Gastrocnemius medialis (tissue), 4 donors: Measurements from ENCODE around the gene GPC2. TPM values are rescaled to one million over a fixed set of nuclear protein-coding genes. Genes with fewer than 3 reads are reported as not detected.
A peak's percentile ranks its signal among the peaks of the same experiment; 100 is the strongest.
"Not testable (repeated sequence)": the region's sequence is repeated elsewhere in the genome, so short reads cannot be mapped to it uniquely, and the experiment has no call there.

Experiments
- ATAC-seq, 2 donors: fragments of 150-250 bp; one replicate each; pipeline ENCODE4 v1.9.1; 2016
- DNase-seq, 2 donors: peaks; one replicate each; pipeline ENCODE4 v3.0.0-alpha.2; 2019
- H3K27ac ChIP-seq, 4 donors: fragments of 200-600 bp; sonication (generic); 1 replicate in 1 of 4; 2 replicates in 3 of 4; pipeline ENCODE4 v1.5.1; 2016 to 2018; ENCODE audit warnings: mild to moderate bottlenecking in 2 of 4, moderate library complexity in 1 of 4
- H3K27me3 ChIP-seq, 3 donors: fragments of 200-600 bp; sonication (generic) in 2 of 3; 1 replicate in 1 of 3; 2 replicates in 2 of 3; pipeline versions ENCODE4 v1.5.1 to v1.6.0; 2016 to 2019; ENCODE audit warnings: mild to moderate bottlenecking in 1 of 3, moderate library complexity in 1 of 3
- H3K36me3 ChIP-seq, 2 donors: fragments of 200-600 bp; sonication (generic) in 1 of 2; one replicate each; pipeline ENCODE4 v1.5.1; 2017 to 2018
- H3K4me1 ChIP-seq, 2 donors: fragments of 200-600 bp; sonication (generic) in 1 of 2; one replicate each; pipeline ENCODE4 v1.5.1; 2016 to 2017; ENCODE audit warnings: mild to moderate bottlenecking in 2 of 2
- H3K4me3 ChIP-seq, 4 donors: fragments of 200-600 bp; sonication (generic) in 3 of 4; 1 replicate in 1 of 4; 2 replicates in 3 of 4; pipeline ENCODE4 v1.5.1; 2016 to 2019; ENCODE audit warnings: mild to moderate bottlenecking in 2 of 4
- H3K9me3 ChIP-seq, 3 donors: fragments of 200-600 bp; sonication (generic) in 2 of 3; 1 replicate in 1 of 3; 2 replicates in 2 of 3; pipeline ENCODE4 v1.5.1; 2016 to 2019
- POLR2A ChIP-seq, 2 donors: fragments of 450-650 bp; IDR thresholded peaks; one replicate each; pipeline ENCODE4 v1.6.1; 2017; ENCODE audit warnings: antibody characterized with exemption in 2 of 2, mild to moderate bottlenecking in 2 of 2, moderate library complexity in 2 of 2
- in situ Hi-C, 4 donors: fragments of 200-750 bp; cut with MboI; loops; one replicate each; pipeline versions ENCODE4 v1.15.0 to v1.8.0; 2017; ENCODE audit warnings: low sequenced_read_pairs in 4 of 4
- intact Hi-C: fragments of 100-400 bp; cut with DNase I; formaldehyde crosslinking; loops from one replicate; pipeline ENCODE4 v1.15.1; 2023; ENCODE audit warnings: low total_unique reads
- total RNA-seq, 4 donors: library from RNA; depleted of rRNA; stranded (reverse); fragments of >200 nt; gene quantifications; one replicate each; pipeline versions ENCODE4 v1.1.0 to v1.2.3, GENCODE V29; 2016
- TF ChIP-seq, protein P1 (sequence below), 5 experiments: fragments of 450-650 bp in 3 of 5; fragments of 200-600 bp in 2 of 5; sonication (generic) in 2 of 5; IDR thresholded peaks in 4 of 5; conservative IDR thresholded peaks in 1 of 5; 1 replicate in 4 of 5; 2 replicates in 1 of 5; pipeline ENCODE4 v1.5.1; 2016 to 2019; ENCODE audit warnings: antibody characterized with exemption in 5 of 5, mild to moderate bottlenecking in 3 of 5, moderate library complexity in 3 of 5

GPC2 gene
- total RNA-seq, 4 donors from 2014 or later = 4.0 TPM; not detected in 3

DNA sequence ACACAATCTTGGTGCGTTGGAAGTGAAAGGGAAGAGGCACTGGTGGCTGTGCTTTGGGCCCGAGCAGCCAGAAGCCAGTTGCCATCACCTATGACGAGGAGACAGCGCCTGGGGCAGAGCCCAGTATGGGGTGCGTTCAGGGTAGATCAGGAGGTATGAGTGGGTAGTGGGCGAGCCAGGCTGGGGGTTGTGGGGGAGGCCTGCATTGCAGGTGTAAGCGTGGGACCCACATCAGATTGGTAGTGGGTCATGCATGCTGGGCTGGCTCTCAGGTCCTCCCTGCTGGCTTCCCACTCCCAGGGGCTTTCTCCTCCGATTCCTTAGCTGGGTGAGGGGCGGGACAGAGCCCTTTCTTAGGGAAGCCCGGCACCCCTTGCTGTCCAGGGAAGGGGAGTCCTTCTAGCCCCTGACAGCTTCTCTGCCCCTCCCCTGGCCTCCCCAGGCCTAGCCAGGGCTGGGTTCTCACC, 42.1 kb upstream of the GPC2 start:
- Histone ChIP-seq H3K27ac (peak overlapping the region in 3 of 4 donors; percentile 42 to 50 (median 47)), H3K9me3 (no peaks in the 10 kb centered on the region), H3K4me3 (no peak overlapping the region), H3K27me3 (no peaks in the 10 kb centered on the region), H3K36me3 (peaks cover 0 to 34% of the 10 kb centered on the region in 2 donors), H3K4me1 (peaks cover 11 to 12% of the 10 kb centered on the region in 2 donors)
- intact Hi-C loops (loop anchor here (10.0 kb wide), 1 partner anchor 125 kb away; no protein-coding TSS in a partner anchor), in situ Hi-C loops (no loop called here)
- no peak for ATAC-seq
- TF ChIP-seq, protein P1, sequence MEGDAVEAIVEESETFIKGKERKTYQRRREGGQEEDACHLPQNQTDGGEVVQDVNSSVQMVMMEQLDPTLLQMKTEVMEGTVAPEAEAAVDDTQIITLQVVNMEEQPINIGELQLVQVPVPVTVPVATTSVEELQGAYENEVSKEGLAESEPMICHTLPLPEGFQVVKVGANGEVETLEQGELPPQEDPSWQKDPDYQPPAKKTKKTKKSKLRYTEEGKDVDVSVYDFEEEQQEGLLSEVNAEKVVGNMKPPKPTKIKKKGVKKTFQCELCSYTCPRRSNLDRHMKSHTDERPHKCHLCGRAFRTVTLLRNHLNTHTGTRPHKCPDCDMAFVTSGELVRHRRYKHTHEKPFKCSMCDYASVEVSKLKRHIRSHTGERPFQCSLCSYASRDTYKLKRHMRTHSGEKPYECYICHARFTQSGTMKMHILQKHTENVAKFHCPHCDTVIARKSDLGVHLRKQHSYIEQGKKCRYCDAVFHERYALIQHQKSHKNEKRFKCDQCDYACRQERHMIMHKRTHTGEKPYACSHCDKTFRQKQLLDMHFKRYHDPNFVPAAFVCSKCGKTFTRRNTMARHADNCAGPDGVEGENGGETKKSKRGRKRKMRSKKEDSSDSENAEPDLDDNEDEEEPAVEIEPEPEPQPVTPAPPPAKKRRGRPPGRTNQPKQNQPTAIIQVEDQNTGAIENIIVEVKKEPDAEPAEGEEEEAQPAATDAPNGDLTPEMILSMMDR (IDR thresholded peaks at IDR 0.05 in 4 of 5, conservative IDR thresholded peaks at IDR 0.05 in 1 of 5) = no peak
- TF ChIP-seq POLR2A (IDR thresholded peaks at IDR 0.05) = no peak
- DNase-seq = no peak

DNA sequence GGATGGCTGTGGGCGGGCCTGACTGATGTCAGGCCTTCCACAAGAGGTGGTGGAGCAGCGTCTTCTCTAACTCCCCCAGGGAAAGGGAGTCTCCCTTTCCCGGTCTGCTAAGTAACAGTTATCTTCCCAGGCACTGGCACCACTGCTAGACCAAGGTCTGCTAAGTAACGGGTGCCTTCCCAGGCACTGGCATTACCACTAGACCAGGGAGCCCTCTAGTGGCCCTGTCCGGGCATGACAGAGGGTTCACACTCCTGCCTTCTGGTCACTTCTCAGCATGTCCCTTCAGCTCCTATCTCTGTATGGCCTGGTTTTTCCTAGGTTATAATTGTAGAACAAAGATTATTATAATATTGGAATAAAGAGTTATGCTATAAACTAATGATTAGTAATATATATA, 40.8 kb upstream of the GPC2 start:
- peak in 1 of 2 donors; percentile 43 for ATAC-seq
- peaks cover 0 to 25% of the 10 kb centered on the region in 2 donors for H3K36me3 ChIP-seq
- in situ Hi-C loops = not testable (repeated sequence)

GRCh38 chr7:100215895-100216294, 38.7 kb upstream of the GPC2 start:
- H3K36me3 ChIP-seq = peaks cover 0 to 4% of the 10 kb centered on the region in 2 donors
- no peaks in the 10 kb centered on the region for H3K27me3 ChIP-seq
- ATAC-seq = peak; percentile 54 to 55
- DNase-seq = peak in 1 of 2 donors; percentile 65
- TF ChIP-seq POLR2A (IDR thresholded peaks at IDR 0.05) = no peak
- TF ChIP-seq, protein P1 (IDR thresholded peaks at IDR 0.05 in 4 of 5, conservative IDR thresholded peaks at IDR 0.05 in 1 of 5) = no peak
- intact Hi-C loops (loop anchor here (10.0 kb wide), 1 partner anchor 129 kb away; no protein-coding TSS in a partner anchor), in situ Hi-C loops (no loop called here)
- H3K27ac ChIP-seq = peak overlapping the region in 3 of 4 donors; percentile 11 to 60 (median 50)
- peaks cover 12% of the 10 kb centered on the region in 2 donors for H3K4me1 ChIP-seq
- no peak overlapping the region for H3K4me3 ChIP-seq
- H3K9me3 ChIP-seq = no peaks in the 10 kb centered on the region

More for the DNA sequence above, 40.8 kb upstream of the GPC2 start:
- TF ChIP-seq, protein P1 (IDR thresholded peaks at IDR 0.05 in 4 of 5, conservative IDR thresholded peaks at IDR 0.05 in 1 of 5) = peak in 3 of 5 experiments; percentile 7 to 57 (median 50)
- intact Hi-C loops = loop anchor here (10.0 kb wide), 1 partner anchor 127 kb away; no protein-coding TSS in a partner anchor
- Histone ChIP-seq H3K27ac (peak overlapping the region in 2 of 4 donors; percentile 31 to 42), H3K4me1 (peaks cover 12% of the 10 kb centered on the region in 2 donors)
- DNase-seq = peak; percentile 66 to 82
- not testable (repeated sequence) for H3K9me3 ChIP-seq, H3K4me3 ChIP-seq, H3K27me3 ChIP-seq

DNA sequence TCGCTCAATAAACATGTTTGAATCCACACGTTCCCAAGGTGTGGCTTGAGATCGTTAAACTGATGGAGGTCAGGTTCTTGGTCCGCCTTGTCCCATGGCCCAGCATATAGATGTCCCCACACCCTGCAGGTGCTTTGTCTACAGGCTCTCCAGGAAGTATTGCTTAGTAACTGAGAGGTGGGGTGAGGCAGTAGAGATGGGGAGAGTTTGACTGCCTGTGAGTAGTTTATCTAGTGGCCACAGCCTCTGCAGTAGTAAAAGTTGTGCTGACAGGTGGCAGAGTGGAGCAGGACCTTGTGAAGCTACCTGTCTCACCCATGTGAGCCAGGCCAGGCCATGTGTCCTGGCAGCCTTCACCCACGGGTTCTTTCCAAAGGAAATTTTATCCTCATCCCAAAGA, 37.2 kb upstream of the GPC2 start:
- H3K27ac ChIP-seq, H3K9me3 ChIP-seq, H3K4me3 ChIP-seq, H3K36me3 ChIP-seq, H3K27me3 ChIP-seq, in situ Hi-C loops, ATAC-seq: not testable (repeated sequence)
- intact Hi-C loops = loop anchor here (10.0 kb wide), 1 partner anchor 130 kb away; no protein-coding TSS in a partner anchor
- peak in 1 of 2 donors; percentile 11 for DNase-seq
- peaks cover 12% of the 10 kb centered on the region in 2 donors for H3K4me1 ChIP-seq

DNA sequence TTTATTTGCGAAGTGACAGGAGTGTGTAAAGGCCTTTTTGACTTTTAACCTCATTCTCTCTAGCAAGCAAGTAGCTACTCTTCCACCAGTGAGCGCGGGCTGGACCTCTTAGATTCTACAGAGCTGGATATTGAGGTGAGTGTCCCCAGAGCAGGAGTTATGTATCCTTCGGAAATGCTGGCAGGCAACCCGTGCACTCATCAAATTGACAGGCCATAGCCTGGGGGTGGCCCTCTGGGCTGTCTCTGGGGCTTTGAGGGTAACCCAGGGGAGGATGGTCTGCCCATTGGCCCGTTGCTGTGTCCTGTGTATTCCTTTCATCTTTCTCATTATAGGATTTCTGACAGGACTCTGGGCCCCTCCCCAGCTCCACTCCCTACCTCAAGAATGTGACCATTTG, 36.5 kb upstream of the GPC2 start:
- intact Hi-C loops (loop anchor here (10.0 kb wide), 1 partner anchor 131 kb away; no protein-coding TSS in a partner anchor), in situ Hi-C loops (no loop called here)
- Histone ChIP-seq H3K9me3 (no peaks in the 10 kb centered on the region), H3K27me3 (no peaks in the 10 kb centered on the region), H3K4me3 (no peak overlapping the region), H3K36me3 (no peaks in the 10 kb centered on the region), H3K4me1 (peaks cover 12% of the 10 kb centered on the region in 2 donors), H3K27ac (no peak overlapping the region)
- ATAC-seq (no peak), DNase-seq (no peak)
- no peak for TF ChIP-seq POLR2A (IDR thresholded peaks at IDR 0.05)
- TF ChIP-seq, protein P1 (IDR thresholded peaks at IDR 0.05 in 4 of 5, conservative IDR thresholded peaks at IDR 0.05 in 1 of 5) = no peak
